GM19463 (cell line): Measurements from ENCODE around the gene CEP85.

Experiments
- ATAC-seq: cut with Tn5 transposase; IDR thresholded peaks from one replicate; pipeline ENCODE4 v1.9.1; 2021; ENCODE audit warnings: mild to moderate bottlenecking, moderate library complexity; ENCODE audit not compliant: unreplicated experiment

CEP85 gene, protein sequence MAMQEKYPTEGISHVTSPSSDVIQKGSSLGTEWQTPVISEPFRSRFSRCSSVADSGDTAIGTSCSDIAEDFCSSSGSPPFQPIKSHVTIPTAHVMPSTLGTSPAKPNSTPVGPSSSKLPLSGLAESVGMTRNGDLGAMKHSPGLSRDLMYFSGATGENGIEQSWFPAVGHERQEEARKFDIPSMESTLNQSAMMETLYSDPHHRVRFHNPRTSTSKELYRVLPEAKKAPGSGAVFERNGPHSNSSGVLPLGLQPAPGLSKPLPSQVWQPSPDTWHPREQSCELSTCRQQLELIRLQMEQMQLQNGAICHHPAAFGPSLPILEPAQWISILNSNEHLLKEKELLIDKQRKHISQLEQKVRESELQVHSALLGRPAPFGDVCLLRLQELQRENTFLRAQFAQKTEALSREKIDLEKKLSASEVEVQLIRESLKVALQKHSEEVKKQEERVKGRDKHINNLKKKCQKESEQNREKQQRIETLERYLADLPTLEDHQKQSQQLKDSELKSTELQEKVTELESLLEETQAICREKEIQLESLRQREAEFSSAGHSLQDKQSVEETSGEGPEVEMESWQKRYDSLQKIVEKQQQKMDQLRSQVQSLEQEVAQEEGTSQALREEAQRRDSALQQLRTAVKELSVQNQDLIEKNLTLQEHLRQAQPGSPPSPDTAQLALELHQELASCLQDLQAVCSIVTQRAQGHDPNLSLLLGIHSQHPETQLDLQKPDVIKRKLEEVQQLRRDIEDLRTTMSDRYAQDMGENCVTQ

GRCh38 chr1:26233903-26234643, at the start of gene CEP85:
CEP85 (plus strand) TSS chr1:26234200; CDS start chr1:26239784, 5,584 bp downstream.
- ATAC-seq: peak; percentile 92

GRCh38 chr1:26184883-26185282, 49.1 kb upstream of the CEP85 start:
- no peak for ATAC-seq

DNA sequence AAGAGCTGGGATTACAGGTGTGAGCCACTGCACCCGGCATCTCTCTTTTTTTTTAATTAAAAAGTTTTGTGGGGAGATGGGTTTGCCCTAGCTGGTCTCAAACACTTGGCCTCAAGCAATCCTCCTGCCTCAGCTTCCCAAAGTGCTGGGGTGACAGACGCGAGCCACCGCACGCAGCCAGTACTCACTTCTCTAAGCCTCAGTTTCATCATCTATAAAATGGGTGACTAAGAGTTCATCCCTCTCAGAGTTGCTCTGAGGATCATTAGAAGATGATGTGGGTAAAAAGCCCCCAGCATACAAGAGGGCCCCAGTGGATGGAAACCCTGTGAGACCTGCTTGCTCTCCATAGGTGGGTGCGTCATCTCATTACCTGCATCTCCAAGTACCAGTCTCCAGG, 46.1 kb upstream of the CEP85 start:
- no peak for ATAC-seq

DNA sequence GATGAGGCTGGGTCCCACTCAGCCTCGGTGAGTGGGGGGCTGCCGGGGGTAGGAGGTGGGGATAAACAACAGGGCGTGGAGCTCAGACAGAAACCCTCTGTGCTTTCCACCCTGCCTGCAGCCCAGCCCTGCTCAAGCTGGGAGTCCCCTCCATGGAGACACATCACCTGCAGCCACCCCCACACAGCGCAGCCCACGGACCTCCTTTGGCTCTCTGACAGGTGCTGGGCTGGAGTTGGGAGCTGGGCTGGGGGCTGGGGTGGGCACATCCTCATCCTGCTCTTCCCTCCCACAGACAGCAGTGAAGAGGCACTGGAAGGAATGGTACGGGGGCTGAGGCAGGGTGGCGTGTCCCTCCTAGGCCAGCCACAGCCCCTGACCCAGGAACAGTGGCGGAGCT, 45.5 kb upstream of the CEP85 start:
- ATAC-seq: no peak

DNA sequence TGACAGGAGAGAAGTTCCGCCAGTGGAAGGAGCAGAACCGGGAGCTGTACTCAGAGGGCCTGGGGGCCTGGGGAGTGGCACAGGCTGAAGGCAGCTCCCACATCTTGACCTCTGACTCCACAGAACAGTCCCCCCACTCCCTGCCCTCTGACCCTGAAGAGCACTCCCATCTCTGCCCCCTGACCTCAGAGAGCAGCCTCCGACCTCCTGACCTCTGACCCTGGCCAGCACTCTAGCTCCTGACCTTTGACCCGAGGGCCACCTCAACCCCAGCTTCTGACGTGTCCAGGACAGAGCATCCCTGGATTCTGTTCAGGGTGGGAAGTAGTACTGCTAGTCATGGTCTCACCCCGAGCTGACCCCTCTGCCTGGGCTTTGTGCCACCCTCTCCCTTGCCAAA, 44.7 kb upstream of the CEP85 start:
- ATAC-seq: no peak

DNA sequence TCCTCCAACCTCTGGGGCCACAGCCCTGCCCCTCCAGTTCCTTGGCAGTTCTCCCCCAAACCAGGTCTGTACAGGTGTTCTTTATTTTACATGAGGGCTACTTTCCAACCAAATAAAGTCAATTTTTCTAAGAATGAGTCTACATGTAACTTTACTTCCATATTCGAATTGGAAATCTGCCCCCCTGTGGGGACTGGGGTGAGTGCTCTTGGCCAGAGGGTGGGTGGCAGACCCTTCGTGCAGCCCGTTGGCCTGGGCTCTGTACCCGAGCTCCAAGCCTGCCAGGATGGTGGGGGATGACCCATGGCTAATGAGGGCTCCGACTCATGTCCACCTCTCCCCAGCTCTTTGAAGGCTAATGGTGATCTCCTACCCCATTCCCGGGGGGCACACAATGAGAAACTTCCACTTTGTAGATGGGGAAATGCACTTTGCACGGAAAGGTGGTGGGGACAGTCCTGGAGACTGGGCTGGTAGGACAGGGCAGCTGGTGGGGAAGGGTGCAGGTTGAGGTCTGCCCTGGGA, 44.2 kb upstream of the CEP85 start:
- ATAC-seq: no peak

DNA sequence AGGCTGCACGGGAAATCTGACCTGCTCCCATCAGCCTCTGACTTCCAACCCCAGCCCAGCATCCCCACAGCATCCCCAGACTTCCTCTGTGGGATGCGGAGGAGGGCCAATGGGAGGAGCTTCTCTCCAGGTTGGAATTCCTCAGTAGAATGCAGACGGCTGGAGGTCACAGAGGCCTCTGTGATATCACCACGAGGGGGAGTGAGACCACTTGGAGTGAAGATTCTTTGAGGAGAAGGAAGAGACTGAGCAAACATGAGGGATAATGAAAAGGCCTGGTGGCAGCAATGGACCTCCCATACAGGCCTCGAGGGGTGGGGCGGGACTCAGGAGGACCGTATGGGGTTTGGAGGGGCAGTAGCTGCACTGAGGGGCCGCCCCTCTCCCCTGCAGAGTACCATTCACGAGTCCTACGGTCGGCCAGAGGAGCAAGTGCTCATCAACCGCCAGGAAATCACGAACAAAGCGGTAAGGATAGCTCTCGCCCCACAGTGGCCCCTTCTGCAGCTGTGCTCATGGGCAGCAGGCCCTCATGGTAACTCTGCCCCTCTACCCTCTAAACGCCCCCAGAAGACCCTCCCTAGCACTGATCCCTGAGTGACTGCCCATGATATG, 43.5 kb upstream of the CEP85 start, which contains the start of gene CATSPER4:
Gene CATSPER4, plus strand, starts transcription at position 230 of the 615 bp plus-strand sequence. Its CDS starts 26 bp downstream, at position 256.
- ATAC-seq: no peak

GRCh38 chr1:26191739-26192138, 42.3 kb upstream of the CEP85 start:
- no peak for ATAC-seq

GRCh38 chr1:26195805-26196204, 38.2 kb upstream of the CEP85 start:
- ATAC-seq: no peak

GRCh38 chr1:26197301-26197700, 36.7 kb upstream of the CEP85 start:
- ATAC-seq: no peak

- ATAC-seq: no peak
Observed at GRCh38 chr1:26197813-26198212, 36.2 kb upstream of the CEP85 start.

- ATAC-seq: no peak
Observed at GRCh38 chr1:26200413-26200812, 33.6 kb upstream of the CEP85 start.

- ATAC-seq: no peak
Observed at GRCh38 chr1:26203642-26204318, 30.2 kb upstream of the CEP85 start.

- no peak for ATAC-seq
Observed at GRCh38 chr1:26210147-26210870, 23.7 kb upstream of the CEP85 start.

DNA sequence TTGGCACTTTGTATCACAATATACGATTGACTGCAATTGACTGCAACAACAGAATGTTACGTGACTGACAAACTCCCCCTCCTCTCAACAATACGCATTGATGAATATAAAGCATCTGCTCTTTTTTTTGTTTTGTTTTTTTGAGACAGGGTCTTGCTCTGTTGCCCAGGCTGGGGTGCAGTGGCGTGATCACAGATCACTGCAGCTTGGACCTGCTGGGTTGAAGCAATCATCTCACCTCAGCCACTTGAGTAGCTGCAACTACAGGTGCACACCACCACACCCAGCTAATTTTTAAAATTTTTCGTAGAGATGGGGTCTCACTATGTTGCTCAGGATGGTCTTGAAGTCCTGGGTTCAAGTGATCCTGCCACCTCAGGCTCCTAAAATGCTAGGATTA, 21.3 kb upstream of the CEP85 start:
- ATAC-seq: no peak

- ATAC-seq: no peak
Observed at GRCh38 chr1:26213335-26213905, 20.6 kb upstream of the CEP85 start.

DNA sequence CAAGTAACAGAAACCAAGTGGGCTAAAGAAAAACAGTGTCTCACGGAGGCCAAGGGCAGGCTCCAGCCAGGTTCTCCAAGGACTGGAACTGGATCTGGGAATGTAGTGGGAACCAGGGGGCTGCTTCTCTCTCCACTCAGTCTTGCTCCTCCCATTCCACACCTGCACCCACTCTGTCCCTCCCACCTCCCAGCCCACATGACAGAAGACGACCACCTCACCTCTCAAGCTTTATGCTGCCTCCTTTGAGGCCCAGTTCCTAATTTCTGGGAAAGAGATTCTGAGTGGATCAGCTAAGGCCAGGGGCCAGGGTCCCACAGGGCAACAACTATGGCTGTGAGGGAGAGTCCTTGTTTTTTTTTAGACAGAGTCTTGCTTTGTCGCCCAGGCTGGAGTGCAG, 18.8 kb upstream of the CEP85 start:
- no peak for ATAC-seq

DNA sequence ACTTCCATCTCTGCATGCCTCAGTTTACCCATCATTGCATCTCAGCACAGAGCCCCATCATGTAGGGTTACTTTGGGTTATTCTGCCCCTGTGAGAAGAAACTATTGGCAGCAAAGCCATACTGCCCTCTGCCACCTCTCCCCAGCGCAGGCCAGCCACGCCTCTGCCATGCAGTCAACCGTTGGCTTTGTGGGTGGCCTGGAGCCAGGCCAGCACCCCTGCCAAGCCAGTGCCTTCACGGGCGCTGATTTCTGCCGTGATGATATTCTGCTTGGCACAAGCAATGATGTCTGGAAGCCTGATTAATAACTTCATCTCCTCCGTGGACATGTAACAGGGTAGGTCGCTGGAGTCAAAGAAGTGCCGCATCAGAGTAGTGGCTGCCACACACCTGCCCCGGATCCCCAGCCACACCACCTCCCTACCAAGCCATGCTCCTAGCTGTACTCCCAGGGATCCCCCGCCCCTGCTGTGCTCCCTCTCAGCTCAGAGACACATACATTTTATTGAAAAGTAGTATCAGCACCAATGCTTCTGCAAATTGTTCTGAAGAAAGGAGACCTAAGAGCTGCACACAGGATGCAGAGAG, 15.0 kb upstream of the CEP85 start:
- no peak for ATAC-seq
